ENCODE data around the gene CD81. TPM values are rescaled to one million over a fixed set of nuclear protein-coding genes. Genes with fewer than 3 reads are reported as not detected.

Gene CD81
- total and polyA plus RNA-seq, 2 experiments from 2014 or later, result 88.6 to 290 TPM

DNA sequence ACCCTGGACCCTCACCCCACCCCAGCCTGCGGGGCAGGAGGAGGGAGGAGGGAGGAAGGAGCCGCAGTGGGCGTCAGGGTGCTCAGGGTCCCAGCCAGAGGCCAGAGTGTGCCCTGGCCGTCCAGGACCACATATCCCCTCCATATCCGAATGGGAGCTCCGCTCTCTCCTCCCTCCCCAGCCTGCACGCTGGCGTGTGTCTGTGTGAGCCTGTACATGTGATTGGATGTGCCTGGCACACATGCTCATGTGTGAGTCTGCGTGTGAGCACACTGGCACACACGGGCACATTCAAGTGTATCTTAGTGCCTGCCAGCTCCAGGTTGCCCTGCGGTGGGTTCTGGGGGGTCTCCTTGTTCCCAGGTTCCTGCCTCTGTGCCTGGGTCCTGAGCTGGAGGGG is 31.6 kb downstream of the CD81 start:
- peaks cover 10% of the 10 kb centered on the region for H3K27me3 Mint-ChIP-seq (ENCODE audit: insufficient read depth, low read depth, poor library complexity)
- no peaks in the 10 kb centered on the region for H3K9me3 Mint-ChIP-seq
- H3F3A ChIP-seq (replicated peaks; ENCODE audit: low read depth), result no peaks in the 10 kb centered on the region
- H3K4me1 Mint-ChIP-seq, result no peaks in the 10 kb centered on the region
- no peak for ATAC-seq
- no peaks in the 10 kb centered on the region for H4K20me1 ChIP-seq (replicated peaks; ENCODE audit: insufficient read depth)
- H3K4me2 ChIP-seq, result no peak overlapping the region
- H3K27ac Mint-ChIP-seq, result no peak overlapping the region
- no peaks in the 10 kb centered on the region for H3K4me1 ChIP-seq (ENCODE audit: insufficient read depth)
- no peaks in the 10 kb centered on the region for H3K27me3 ChIP-seq (ENCODE audit: insufficient read depth)
- H2AFZ ChIP-seq, result no peak overlapping the region
- H3K27ac ChIP-seq (ENCODE audit: low read depth), result no peak overlapping the region
- TF ChIP-seq CREB1 (CRISPR knock-in tag; IDR thresholded peaks at IDR 0.05; ENCODE audit: low read depth) (no peak), ZNF114 (CRISPR knock-in tag; IDR thresholded peaks at IDR 0.05) (no peak), JUNB (IDR thresholded peaks at IDR 0.05; ENCODE audit: unreplicated experiment) (no peak), STAT1 (IDR thresholded peaks at IDR 0.05; ENCODE audit: unreplicated experiment) (no peak)
- TF ChIP-seq, protein P1, sequence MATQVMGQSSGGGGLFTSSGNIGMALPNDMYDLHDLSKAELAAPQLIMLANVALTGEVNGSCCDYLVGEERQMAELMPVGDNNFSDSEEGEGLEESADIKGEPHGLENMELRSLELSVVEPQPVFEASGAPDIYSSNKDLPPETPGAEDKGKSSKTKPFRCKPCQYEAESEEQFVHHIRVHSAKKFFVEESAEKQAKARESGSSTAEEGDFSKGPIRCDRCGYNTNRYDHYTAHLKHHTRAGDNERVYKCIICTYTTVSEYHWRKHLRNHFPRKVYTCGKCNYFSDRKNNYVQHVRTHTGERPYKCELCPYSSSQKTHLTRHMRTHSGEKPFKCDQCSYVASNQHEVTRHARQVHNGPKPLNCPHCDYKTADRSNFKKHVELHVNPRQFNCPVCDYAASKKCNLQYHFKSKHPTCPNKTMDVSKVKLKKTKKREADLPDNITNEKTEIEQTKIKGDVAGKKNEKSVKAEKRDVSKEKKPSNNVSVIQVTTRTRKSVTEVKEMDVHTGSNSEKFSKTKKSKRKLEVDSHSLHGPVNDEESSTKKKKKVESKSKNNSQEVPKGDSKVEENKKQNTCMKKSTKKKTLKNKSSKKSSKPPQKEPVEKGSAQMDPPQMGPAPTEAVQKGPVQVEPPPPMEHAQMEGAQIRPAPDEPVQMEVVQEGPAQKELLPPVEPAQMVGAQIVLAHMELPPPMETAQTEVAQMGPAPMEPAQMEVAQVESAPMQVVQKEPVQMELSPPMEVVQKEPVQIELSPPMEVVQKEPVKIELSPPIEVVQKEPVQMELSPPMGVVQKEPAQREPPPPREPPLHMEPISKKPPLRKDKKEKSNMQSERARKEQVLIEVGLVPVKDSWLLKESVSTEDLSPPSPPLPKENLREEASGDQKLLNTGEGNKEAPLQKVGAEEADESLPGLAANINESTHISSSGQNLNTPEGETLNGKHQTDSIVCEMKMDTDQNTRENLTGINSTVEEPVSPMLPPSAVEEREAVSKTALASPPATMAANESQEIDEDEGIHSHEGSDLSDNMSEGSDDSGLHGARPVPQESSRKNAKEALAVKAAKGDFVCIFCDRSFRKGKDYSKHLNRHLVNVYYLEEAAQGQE (IDR thresholded peaks at IDR 0.05; ENCODE audit: unreplicated experiment), result no peak
- TF ChIP-seq, protein P2, sequence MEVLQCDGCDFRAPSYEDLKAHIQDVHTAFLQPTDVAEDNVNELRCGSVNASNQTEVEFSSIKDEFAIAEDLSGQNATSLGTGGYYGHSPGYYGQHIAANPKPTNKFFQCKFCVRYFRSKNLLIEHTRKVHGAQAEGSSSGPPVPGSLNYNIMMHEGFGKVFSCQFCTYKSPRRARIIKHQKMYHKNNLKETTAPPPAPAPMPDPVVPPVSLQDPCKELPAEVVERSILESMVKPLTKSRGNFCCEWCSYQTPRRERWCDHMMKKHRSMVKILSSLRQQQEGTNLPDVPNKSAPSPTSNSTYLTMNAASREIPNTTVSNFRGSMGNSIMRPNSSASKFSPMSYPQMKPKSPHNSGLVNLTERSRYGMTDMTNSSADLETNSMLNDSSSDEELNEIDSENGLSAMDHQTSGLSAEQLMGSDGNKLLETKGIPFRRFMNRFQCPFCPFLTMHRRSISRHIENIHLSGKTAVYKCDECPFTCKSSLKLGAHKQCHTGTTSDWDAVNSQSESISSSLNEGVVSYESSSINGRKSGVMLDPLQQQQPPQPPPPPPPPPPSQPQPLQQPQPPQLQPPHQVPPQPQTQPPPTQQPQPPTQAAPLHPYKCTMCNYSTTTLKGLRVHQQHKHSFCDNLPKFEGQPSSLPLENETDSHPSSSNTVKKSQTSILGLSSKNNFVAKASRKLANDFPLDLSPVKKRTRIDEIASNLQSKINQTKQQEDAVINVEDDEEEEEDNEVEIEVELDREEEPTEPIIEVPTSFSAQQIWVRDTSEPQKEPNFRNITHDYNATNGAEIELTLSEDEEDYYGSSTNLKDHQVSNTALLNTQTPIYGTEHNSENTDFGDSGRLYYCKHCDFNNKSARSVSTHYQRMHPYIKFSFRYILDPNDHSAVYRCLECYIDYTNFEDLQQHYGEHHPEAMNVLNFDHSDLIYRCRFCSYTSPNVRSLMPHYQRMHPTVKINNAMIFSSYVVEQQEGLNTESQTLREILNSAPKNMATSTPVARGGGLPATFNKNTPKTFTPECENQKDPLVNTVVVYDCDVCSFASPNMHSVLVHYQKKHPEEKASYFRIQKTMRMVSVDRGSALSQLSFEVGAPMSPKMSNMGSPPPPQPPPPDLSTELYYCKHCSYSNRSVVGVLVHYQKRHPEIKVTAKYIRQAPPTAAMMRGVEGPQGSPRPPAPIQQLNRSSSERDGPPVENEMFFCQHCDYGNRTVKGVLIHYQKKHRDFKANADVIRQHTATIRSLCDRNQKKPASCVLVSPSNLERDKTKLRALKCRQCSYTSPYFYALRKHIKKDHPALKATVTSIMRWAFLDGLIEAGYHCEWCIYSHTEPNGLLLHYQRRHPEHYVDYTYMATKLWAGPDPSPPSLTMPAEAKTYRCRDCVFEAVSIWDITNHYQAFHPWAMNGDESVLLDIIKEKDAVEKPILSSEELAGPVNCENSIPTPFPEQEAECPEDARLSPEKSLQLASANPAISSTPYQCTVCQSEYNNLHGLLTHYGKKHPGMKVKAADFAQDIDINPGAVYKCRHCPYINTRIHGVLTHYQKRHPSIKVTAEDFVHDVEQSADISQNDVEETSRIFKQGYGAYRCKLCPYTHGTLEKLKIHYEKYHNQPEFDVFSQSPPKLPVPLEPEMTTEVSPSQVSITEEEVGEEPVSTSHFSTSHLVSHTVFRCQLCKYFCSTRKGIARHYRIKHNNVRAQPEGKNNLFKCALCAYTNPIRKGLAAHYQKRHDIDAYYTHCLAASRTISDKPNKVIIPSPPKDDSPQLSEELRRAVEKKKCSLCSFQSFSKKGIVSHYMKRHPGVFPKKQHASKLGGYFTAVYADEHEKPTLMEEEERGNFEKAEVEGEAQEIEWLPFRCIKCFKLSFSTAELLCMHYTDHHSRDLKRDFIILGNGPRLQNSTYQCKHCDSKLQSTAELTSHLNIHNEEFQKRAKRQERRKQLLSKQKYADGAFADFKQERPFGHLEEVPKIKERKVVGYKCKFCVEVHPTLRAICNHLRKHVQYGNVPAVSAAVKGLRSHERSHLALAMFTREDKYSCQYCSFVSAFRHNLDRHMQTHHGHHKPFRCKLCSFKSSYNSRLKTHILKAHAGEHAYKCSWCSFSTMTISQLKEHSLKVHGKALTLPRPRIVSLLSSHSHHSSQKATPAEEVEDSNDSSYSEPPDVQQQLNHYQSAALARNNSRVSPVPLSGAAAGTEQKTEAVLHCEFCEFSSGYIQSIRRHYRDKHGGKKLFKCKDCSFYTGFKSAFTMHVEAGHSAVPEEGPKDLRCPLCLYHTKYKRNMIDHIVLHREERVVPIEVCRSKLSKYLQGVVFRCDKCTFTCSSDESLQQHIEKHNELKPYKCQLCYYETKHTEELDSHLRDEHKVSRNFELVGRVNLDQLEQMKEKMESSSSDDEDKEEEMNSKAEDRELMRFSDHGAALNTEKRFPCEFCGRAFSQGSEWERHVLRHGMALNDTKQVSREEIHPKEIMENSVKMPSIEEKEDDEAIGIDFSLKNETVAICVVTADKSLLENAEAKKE (CRISPR knock-in tag; IDR thresholded peaks at IDR 0.05), result no peak
- H3K9me2 ChIP-seq (ENCODE audit: insufficient read depth), result no peaks in the 10 kb centered on the region
- H3K36me3 ChIP-seq (ENCODE audit: insufficient read depth), result no peaks in the 10 kb centered on the region
- H3K4me3 Mint-ChIP-seq, result no peak overlapping the region
- H3K79me2 ChIP-seq (replicated peaks; ENCODE audit: insufficient read depth), result no peaks in the 10 kb centered on the region
- no peak for DNase-seq (ENCODE audit: low spot score)
- no peak overlapping the region for H3K4me3 ChIP-seq
- H3K36me3 Mint-ChIP-seq (ENCODE audit: low read depth), result no peaks in the 10 kb centered on the region
